Endothelial cell (in vitro differentiated cells): ENCODE results near the gene MTHFSD. TPM values are rescaled to one million over a fixed set of nuclear protein-coding genes. Genes with fewer than 3 reads are reported as not detected.

Experiments used
- DNase-seq: peaks from one replicate; pipeline ENCODE4 v3.0.0; 2021; ENCODE audit warnings: low spot score
- H3K27ac Mint-ChIP-seq: one replicate; pipeline ENCODE4 v1.8.0; 2021; ENCODE audit warnings: mixed read lengths, inconsistent platforms; ENCODE audit not compliant: unreplicated experiment
- H3K27me3 Mint-ChIP-seq: one replicate; pipeline ENCODE4 v1.8.0; 2021; ENCODE audit warnings: mild to moderate bottlenecking, moderate library complexity, mixed read lengths, inconsistent platforms; ENCODE audit not compliant: unreplicated experiment
- H3K36me3 Mint-ChIP-seq: one replicate; pipeline ENCODE4 v1.8.0; 2021; ENCODE audit warnings: mild to moderate bottlenecking, low read depth, mixed read lengths, inconsistent platforms; ENCODE audit not compliant: unreplicated experiment
- H3K4me1 Mint-ChIP-seq: one replicate; pipeline ENCODE4 v1.8.0; 2021; ENCODE audit warnings: mild to moderate bottlenecking, mixed read lengths, inconsistent platforms; ENCODE audit not compliant: unreplicated experiment
- H3K4me3 Mint-ChIP-seq: one replicate; pipeline ENCODE4 v1.8.0; 2021; ENCODE audit warnings: mild to moderate bottlenecking, mixed read lengths, inconsistent platforms; ENCODE audit not compliant: unreplicated experiment
- H3K9me3 Mint-ChIP-seq: one replicate; pipeline ENCODE4 v1.8.0; 2021; ENCODE audit warnings: mixed read lengths, inconsistent platforms; ENCODE audit not compliant: unreplicated experiment
- total RNA-seq: library from RNA; stranded (reverse); fragmentation: NEBNext Ultra II Directional; extraction: Animal tissue kit (Norgen Biotek cat#: 25700); gene quantifications from one replicate; pipeline ENCODE4 v1.2.1, GENCODE V29; 2021; ENCODE audit not compliant: unreplicated experiment
- TF ChIP-seq, protein P1 (sequence below): fragments of 200-600 bp; sonication (generic); IDR thresholded peaks from one replicate; pipeline ENCODE4 v1.5.0; 2021; ENCODE audit warnings: antibody characterized with exemption; ENCODE audit not compliant: unreplicated experiment

The MTHFSD gene
- total RNA-seq, 1 donor from 2014 or later = 30.6 TPM

DNA sequence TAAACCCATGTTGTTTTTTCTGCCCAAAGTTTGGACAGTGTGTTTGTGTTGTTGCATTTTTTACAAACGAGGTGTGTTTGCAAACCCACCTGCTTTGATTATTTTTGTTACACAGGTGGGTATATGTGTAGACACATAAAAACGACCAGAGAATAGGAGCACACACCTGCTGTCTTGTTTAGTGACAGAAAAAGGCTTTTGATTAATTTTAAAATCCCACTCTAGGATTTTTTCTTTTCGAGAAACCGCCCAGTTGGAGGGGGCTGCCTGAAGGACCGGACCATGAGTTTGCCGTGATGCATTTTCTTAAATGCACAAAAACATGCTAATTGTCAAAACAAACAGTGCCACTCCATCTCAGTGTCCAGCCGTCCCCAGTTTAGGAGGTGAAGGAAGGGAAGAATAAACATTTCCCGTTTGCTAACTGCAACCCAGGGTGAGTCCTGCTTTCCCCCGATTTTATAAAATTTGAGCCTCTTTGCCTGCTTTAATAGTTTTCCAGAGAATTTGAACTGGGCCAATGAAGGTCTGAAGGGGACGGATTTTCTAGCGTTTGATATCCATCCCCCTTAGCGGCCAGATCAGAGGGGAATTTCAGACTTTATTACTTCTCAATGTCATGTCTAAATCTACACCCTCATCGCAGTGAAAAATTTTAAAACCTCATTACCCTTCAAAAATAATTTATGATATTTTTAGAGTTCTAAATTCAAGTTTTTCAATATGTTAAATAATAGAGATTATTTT lies 14.8 kb upstream of the MTHFSD start:
- TF ChIP-seq, protein P1, sequence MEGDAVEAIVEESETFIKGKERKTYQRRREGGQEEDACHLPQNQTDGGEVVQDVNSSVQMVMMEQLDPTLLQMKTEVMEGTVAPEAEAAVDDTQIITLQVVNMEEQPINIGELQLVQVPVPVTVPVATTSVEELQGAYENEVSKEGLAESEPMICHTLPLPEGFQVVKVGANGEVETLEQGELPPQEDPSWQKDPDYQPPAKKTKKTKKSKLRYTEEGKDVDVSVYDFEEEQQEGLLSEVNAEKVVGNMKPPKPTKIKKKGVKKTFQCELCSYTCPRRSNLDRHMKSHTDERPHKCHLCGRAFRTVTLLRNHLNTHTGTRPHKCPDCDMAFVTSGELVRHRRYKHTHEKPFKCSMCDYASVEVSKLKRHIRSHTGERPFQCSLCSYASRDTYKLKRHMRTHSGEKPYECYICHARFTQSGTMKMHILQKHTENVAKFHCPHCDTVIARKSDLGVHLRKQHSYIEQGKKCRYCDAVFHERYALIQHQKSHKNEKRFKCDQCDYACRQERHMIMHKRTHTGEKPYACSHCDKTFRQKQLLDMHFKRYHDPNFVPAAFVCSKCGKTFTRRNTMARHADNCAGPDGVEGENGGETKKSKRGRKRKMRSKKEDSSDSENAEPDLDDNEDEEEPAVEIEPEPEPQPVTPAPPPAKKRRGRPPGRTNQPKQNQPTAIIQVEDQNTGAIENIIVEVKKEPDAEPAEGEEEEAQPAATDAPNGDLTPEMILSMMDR = no peak
- DNase-seq = no peak
- H3K27me3 Mint-ChIP-seq = peaks cover 19% of the 10 kb centered on the region
- peaks cover 20% of the 10 kb centered on the region for H3K36me3 Mint-ChIP-seq
- H3K4me3 Mint-ChIP-seq = peak overlapping the region; percentile 94
- H3K27ac Mint-ChIP-seq = no peak overlapping the region
- H3K9me3 Mint-ChIP-seq = no peaks in the 10 kb centered on the region
- H3K4me1 Mint-ChIP-seq = peaks cover 43% of the 10 kb centered on the region

- TF ChIP-seq, protein P1 = no peak
- Mint-ChIP-seq H3K4me1 (peaks cover 44% of the 10 kb centered on the region), H3K27me3 (peaks cover 15% of the 10 kb centered on the region), H3K27ac (no peak overlapping the region), H3K9me3 (no peaks in the 10 kb centered on the region), H3K36me3 (peaks cover 17% of the 10 kb centered on the region), H3K4me3 (peak overlapping the region; percentile 94)
- no peak for DNase-seq
These were observed 13.9 kb upstream of the MTHFSD start for GRCh38 chr16:86568677-86569623.

DNA sequence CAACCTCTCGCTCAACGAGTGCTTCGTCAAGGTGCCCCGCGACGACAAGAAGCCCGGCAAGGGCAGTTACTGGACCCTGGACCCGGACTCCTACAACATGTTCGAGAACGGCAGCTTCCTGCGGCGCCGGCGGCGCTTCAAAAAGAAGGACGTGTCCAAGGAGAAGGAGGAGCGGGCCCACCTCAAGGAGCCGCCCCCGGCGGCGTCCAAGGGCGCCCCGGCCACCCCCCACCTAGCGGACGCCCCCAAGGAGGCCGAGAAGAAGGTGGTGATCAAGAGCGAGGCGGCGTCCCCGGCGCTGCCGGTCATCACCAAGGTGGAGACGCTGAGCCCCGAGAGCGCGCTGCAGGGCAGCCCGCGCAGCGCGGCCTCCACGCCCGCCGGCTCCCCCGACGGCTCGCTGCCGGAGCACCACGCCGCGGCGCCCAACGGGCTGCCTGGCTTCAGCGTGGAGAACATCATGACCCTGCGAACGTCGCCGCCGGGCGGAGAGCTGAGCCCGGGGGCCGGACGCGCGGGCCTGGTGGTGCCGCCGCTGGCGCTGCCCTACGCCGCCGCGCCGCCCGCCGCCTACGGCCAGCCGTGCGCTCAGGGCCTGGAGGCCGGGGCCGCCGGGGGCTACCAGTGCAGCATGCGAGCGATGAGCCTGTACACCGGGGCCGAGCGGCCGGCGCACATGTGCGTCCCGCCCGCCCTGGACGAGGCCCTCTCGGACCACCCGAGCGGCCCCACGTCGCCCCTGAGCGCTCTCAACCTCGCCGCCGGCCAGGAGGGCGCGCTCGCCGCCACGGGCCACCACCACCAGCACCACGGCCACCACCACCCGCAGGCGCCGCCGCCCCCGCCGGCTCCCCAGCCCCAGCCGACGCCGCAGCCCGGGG lies 12.9 kb upstream of the MTHFSD start:
- peak overlapping the region; percentile 91 for H3K4me3 Mint-ChIP-seq
- peak; percentile 56 for DNase-seq

DNA sequence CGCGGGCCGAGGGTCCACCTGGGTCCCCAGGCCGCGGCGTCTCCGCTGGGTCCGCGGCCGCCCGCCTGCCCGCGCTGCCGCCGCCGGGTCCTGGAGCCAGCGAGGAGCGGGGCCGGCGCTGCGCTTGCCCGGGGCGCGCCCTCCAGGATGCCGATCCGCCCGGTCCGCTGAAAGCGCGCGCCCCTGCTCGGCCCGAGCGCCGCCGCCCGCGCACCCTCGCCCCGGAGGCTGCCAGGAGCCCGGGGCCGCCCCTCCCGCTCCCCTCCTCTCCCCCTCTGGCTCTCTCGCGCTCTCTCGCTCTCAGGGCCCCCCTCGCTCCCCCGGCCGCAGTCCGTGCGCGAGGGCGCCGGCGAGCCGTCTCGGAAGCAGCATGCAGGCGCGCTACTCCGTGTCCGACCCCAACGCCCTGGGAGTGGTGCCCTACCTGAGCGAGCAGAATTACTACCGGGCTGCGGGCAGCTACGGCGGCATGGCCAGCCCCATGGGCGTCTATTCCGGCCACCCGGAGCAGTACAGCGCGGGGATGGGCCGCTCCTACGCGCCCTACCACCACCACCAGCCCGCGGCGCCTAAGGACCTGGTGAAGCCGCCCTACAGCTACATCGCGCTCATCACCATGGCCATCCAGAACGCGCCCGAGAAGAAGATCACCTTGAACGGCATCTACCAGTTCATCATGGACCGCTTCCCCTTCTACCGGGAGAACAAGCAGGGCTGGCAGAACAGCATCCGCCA lies 12.1 kb upstream of the MTHFSD start:
- Mint-ChIP-seq H3K4me1 (peaks cover 37% of the 10 kb centered on the region), H3K4me3 (peak overlapping the region; percentile 91), H3K27me3 (peaks cover 15% of the 10 kb centered on the region), H3K27ac (no peak overlapping the region), H3K9me3 (no peaks in the 10 kb centered on the region), H3K36me3 (peaks cover 17% of the 10 kb centered on the region)
- TF ChIP-seq, protein P1 = no peak
- DNase-seq = peak; percentile 56

More for the DNA sequence above, 12.9 kb upstream of the MTHFSD start:
- Mint-ChIP-seq H3K27ac (no peak overlapping the region), H3K4me1 (peaks cover 38% of the 10 kb centered on the region), H3K27me3 (peaks cover 15% of the 10 kb centered on the region), H3K36me3 (peaks cover 17% of the 10 kb centered on the region), H3K9me3 (no peaks in the 10 kb centered on the region)
- TF ChIP-seq, protein P1 = no peak
